IPS-15b (cell line): Measurements from ENCODE around the gene IRX3.

ENCODE experiments used
- H3K27me3 ChIP-seq: one replicate; pipeline ENCODE4 v1.6.1; 2013; ENCODE audit warnings: low read length; ENCODE audit not compliant: control insufficient read depth, insufficient read depth
- H3K36me3 ChIP-seq: one replicate; pipeline ENCODE4 v1.6.1; 2013; ENCODE audit warnings: low read length; ENCODE audit not compliant: control insufficient read depth, insufficient read depth
- H3K4me1 ChIP-seq: one replicate; pipeline ENCODE4 v1.6.1; 2013; ENCODE audit warnings: mild to moderate bottlenecking, low read length; ENCODE audit not compliant: control insufficient read depth, insufficient read depth
- H3K4me3 ChIP-seq: one replicate; pipeline ENCODE4 v1.5.1; 2013; ENCODE audit warnings: low read depth, low read length
- H3K9ac ChIP-seq: one replicate; pipeline ENCODE4 v1.6.1; 2013; ENCODE audit warnings: low read depth, mild to moderate bottlenecking, low read length
- H3K9me3 ChIP-seq: one replicate; pipeline ENCODE4 v1.6.1; 2013; ENCODE audit warnings: mild to moderate bottlenecking, low read length; ENCODE audit not compliant: control insufficient read depth, insufficient read depth

The IRX3 gene

GRCh38 chr16:54316095-54316889 is 29.7 kb upstream of the IRX3 start:
- no peaks in the 10 kb centered on the region for H3K27me3 ChIP-seq
- peaks cover 3% of the 10 kb centered on the region for H3K4me1 ChIP-seq
- no peaks in the 10 kb centered on the region for H3K36me3 ChIP-seq
- H3K9ac ChIP-seq, result no peak overlapping the region
- no peak overlapping the region for H3K4me3 ChIP-seq
- H3K9me3 ChIP-seq, result no peaks in the 10 kb centered on the region

GRCh38 chr16:54313789-54314188 is 27.2 kb upstream of the IRX3 start:
- no peaks in the 10 kb centered on the region for H3K9me3 ChIP-seq
- H3K9ac ChIP-seq, result no peak overlapping the region
- no peaks in the 10 kb centered on the region for H3K27me3 ChIP-seq
- H3K4me3 ChIP-seq, result no peak overlapping the region
- no peaks in the 10 kb centered on the region for H3K36me3 ChIP-seq
- H3K4me1 ChIP-seq, result no peaks in the 10 kb centered on the region

- H3K9me3 ChIP-seq, result no peaks in the 10 kb centered on the region
- H3K36me3 ChIP-seq, result no peaks in the 10 kb centered on the region
- H3K9ac ChIP-seq, result no peak overlapping the region
- no peak overlapping the region for H3K4me3 ChIP-seq
- no peaks in the 10 kb centered on the region for H3K27me3 ChIP-seq
- no peaks in the 10 kb centered on the region for H3K4me1 ChIP-seq
Observed at GRCh38 chr16:54312502-54312991, 26.0 kb upstream of the IRX3 start.

- Histone ChIP-seq H3K36me3 (no peaks in the 10 kb centered on the region), H3K4me3 (no peak overlapping the region), H3K4me1 (no peaks in the 10 kb centered on the region), H3K9me3 (no peaks in the 10 kb centered on the region), H3K9ac (no peak overlapping the region), H3K27me3 (no peaks in the 10 kb centered on the region)
Observed at GRCh38 chr16:54309341-54309740, 22.8 kb upstream of the IRX3 start.

DNA sequence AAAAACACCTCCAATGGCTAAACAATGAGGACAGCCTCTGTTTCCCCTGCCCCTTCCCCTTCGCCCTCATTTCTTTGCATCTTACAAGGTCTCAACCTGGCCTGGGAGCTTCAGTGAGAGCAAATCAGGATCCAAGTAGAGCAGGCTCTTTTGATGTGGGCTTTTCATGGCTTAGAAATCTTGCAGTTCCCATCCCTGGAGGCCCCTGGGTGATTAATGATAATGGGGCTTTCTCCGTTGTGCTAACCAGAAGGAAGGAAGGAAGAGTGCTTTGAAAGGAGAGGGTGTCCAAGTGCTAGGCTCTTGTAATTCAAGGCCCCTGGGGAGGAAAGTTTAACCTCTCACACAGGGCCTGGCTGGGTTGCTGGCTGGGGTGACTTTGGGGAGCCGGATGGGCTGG is 18.5 kb upstream of the IRX3 start:
- H3K4me3 ChIP-seq, result no peak overlapping the region
- H3K4me1 ChIP-seq, result no peaks in the 10 kb centered on the region
- no peaks in the 10 kb centered on the region for H3K9me3 ChIP-seq
- H3K27me3 ChIP-seq, result no peaks in the 10 kb centered on the region
- H3K36me3 ChIP-seq, result no peaks in the 10 kb centered on the region
- no peak overlapping the region for H3K9ac ChIP-seq

GRCh38 chr16:54303613-54304012 is 17.0 kb upstream of the IRX3 start:
- no peaks in the 10 kb centered on the region for H3K36me3 ChIP-seq

DNA sequence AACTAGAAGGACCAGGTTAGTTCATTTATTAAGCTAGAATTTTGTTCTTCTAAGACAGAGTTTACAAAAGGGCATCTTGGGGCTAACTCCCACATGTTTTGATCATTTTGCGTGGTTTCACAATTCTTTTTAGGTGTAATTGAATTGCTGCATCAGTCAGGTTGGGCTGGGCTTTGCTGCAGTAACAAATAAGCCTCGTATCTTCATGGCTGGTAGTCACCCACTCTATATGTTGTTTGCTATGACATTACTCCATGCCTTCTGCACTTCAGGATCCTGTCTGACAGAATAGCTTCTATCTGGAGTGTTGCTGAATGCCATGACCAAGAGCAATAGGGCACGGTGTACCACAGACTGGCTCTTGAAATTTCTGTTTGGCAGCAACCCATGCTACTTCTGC is 10.6 kb upstream of the IRX3 start:
- Histone ChIP-seq H3K27me3 (peaks cover 25% of the 10 kb centered on the region), H3K4me1 (no peaks in the 10 kb centered on the region), H3K36me3 (no peaks in the 10 kb centered on the region), H3K4me3 (no peak overlapping the region), H3K9ac (no peak overlapping the region), H3K9me3 (peaks cover 7% of the 10 kb centered on the region)

More at GRCh38 chr16:54303613-54304012, 17.0 kb upstream of the IRX3 start:
- Histone ChIP-seq H3K9me3 (no peaks in the 10 kb centered on the region), H3K4me1 (no peaks in the 10 kb centered on the region), H3K27me3 (no peaks in the 10 kb centered on the region), H3K9ac (no peak overlapping the region), H3K4me3 (no peak overlapping the region)

DNA sequence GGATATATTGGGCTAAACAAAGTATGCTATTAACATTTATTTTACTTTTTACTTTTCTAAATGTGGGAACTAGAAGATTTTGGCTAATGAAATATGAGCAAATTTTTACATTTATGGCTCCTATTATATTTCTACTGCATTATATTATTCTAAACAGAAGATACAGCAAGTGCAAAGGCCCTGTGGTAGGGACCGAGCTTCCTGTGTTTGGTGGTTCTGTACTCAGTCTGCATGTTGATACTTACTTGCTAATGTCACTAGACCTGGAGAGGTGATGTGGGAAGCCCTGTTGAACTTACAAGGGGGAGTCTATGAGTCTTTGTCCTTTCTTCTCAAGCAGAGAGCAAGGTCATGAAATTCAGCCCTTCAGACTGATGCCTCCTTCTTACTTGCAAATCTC is 10.0 kb upstream of the IRX3 start:
- H3K4me3 ChIP-seq, result no peak overlapping the region
- peaks cover 31% of the 10 kb centered on the region for H3K27me3 ChIP-seq
- no peaks in the 10 kb centered on the region for H3K4me1 ChIP-seq
- peaks cover 7% of the 10 kb centered on the region for H3K9me3 ChIP-seq
- H3K36me3 ChIP-seq, result no peaks in the 10 kb centered on the region
- no peak overlapping the region for H3K9ac ChIP-seq

- H3K27me3 ChIP-seq, result peaks cover 72% of the 10 kb centered on the region
- H3K4me3 ChIP-seq, result peak overlapping the region; percentile 64
- no peaks in the 10 kb centered on the region for H3K36me3 ChIP-seq
- no peak overlapping the region for H3K9ac ChIP-seq
- H3K4me1 ChIP-seq, result no peaks in the 10 kb centered on the region
- peaks cover 4% of the 10 kb centered on the region for H3K9me3 ChIP-seq
Observed at GRCh38 chr16:54291656-54292487, 5.3 kb upstream of the IRX3 start.

- H3K4me1 ChIP-seq, result no peaks in the 10 kb centered on the region
Observed at GRCh38 chr16:54290833-54291655, 4.5 kb upstream of the IRX3 start.

More at GRCh38 chr16:54290833-54291655, 4.5 kb upstream of the IRX3 start:
- H3K9me3 ChIP-seq, result no peaks in the 10 kb centered on the region
- H3K27me3 ChIP-seq, result peaks cover 72% of the 10 kb centered on the region
- H3K36me3 ChIP-seq, result no peaks in the 10 kb centered on the region
- peak overlapping the region; percentile 64 for H3K4me3 ChIP-seq
- H3K9ac ChIP-seq, result no peak overlapping the region
